Esophagus squamous epithelium (tissue), 4 donors: ENCODE data around the gene SLX9.

Source experiments
- CTCF ChIP-seq, 6 experiments: fragments of 450-650 bp in 4 of 6; fragments of 200-600 bp in 2 of 6; sonication (generic) in 2 of 6; IDR thresholded peaks; one replicate each; pipeline ENCODE4 v1.5.1; 2016 to 2019; ENCODE audit warnings: antibody characterized with exemption in 6 of 6, mild to moderate bottlenecking in 4 of 6, moderate library complexity in 4 of 6
- POLR2A ChIP-seq, 4 donors: fragments of 450-650 bp; IDR thresholded peaks; one replicate each; pipeline ENCODE4 v1.6.1; 2017; ENCODE audit warnings: antibody characterized with exemption in 4 of 4, mild to moderate bottlenecking in 4 of 4, moderate library complexity in 3 of 4

GRCh38 chr21:44909719-44910118 is 30.1 kb upstream of the SLX9 start:
- no peak for TF ChIP-seq CTCF (IDR thresholded peaks at IDR 0.05)
- TF ChIP-seq POLR2A (IDR thresholded peaks at IDR 0.05), result no peak
